Measurements from ENCODE around the gene TMEM156.

Gene TMEM156, protein sequence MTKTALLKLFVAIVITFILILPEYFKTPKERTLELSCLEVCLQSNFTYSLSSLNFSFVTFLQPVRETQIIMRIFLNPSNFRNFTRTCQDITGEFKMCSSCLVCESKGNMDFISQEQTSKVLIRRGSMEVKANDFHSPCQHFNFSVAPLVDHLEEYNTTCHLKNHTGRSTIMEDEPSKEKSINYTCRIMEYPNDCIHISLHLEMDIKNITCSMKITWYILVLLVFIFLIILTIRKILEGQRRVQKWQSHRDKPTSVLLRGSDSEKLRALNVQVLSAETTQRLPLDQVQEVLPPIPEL

DNA sequence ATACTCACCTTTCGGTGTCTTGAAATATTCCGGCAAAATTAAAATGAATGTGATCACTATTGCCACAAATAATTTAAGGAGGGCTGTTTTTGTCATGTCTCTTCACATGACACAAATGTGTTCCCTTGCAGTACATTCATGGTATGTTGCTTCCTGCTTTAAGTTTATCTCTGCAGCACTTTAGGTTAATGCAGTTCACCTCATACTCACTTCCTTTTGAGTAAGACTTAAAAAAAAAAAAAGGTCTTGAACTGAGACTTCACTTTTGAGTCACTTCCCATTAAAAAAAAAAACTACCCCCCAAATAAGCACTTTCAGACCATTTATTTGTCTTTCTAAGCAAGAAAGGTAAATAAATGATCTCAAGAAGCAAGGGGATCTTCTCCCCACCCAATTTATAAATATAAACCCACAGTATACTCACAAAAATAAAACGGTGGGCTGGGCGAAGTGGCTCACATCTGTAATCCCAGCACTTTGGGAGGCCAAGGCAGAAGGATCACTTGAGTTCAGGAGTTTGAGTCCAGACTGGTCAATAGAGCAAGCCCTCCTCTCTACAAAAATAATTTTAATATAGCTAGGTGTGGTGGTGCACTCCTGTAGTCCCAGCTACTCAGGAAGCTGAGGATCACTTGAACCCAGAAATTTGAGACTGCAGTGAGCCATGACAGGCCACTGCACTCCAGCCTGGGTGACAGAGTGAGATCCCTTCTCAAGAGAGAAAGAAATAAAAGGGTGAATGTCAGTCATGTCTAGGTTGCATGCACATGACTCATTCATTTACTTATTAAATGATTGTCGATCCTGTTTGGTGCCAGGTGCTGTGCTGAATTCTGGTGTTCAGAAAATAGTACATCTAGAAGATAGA is at the start of gene TMEM156:
Gene TMEM156 (minus strand): TSS at position 192 of the 868 bp plus-strand sequence. CDS start 96 bp downstream, at position 96.
- DNase-seq: no peak

DNA sequence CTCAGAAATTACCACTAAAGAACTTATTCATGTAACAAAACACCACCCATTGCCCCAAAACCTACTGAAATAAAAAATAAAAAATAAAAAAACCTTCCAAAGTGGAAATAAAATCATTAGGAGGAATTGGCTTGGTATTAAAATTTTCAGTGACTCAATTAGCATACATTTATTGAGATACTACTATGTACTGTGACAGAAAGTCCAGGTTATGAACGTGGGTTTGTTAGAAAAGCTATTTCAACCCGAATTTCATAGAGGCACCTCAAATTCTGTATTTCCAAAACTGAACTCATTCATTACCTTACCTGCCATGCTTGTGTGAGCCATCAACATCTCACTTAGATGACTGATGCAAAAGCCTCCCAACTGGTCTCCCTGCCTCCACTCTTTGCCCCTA is 46.6 kb upstream of the TMEM156 start:
- no peak for DNase-seq

DNA sequence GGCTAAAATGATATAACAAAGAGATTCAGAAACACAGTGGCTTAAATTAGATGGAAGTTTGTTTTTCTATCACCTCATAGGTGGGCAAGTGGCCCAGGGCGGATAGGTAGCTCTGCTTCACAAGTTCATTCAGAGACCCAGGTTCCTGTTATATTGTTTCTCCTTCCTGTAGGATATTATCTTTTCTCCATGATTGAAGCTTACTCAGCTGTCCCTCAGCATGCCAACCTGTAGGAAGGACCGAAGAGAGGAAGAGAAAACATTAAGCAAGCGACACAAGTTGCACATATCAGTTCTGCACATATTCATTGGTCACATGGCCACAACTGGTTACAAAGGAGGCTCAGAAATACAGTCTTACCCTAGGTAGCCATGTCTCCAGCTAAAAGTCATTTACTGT is 36.7 kb upstream of the TMEM156 start:
- no peak for DNase-seq

DNA sequence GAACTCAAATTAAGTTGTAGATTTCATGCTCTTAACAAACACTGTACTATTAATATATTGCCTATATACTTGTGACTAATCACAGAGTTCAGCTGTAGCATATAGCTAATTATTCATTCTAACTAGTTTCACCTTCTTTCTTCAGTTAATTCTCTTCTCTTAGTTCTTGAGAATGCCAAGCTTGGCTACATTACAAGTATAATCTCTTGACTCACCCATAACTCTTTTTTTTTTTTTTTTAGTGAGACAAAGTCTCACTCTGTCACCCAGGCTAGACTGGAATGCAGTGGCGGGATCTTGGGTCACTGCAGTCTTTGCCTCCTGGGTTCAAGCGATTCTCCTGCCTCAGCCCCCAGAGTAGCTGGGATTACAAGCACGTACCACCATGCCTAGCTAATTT is 35.2 kb upstream of the TMEM156 start:
- DNase-seq: no peak

DNA sequence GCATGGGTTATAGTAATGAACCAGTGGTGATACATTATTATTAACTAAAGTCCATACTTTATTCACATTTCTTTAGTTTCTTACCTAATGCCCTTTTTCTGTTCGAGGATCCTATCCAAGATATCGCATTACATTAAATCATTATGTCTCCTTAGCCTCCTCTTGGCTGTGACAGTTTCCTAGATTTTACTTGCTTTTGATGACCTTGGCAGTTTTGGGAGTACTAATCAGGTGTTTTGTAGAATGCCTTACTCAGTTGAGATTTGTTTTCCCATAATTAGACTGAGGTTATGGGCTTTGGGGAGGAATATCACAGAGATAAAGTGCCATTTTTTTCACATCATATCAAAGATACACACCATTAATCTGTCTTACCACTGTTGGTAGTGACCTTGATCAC is 34.8 kb upstream of the TMEM156 start:
- DNase-seq: no peak

DNA sequence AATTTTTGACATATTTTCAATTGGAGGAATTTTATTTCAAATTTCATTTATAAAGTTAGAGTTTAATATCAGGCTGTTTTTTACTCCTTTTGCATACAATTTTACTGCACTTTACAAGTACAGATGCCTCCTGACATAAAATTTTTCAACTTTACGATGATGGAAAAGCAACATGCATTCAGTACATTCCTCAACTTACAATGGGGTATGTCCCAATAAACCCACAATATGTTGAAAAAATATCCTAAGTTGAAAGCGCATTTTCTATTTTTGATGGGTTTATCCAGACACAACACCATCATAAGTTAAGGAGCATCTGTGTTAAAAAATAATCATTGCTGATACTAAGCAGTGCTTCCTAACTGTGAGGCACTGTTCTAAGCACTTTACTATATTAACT is 34.2 kb upstream of the TMEM156 start:
- no peak for DNase-seq

DNA sequence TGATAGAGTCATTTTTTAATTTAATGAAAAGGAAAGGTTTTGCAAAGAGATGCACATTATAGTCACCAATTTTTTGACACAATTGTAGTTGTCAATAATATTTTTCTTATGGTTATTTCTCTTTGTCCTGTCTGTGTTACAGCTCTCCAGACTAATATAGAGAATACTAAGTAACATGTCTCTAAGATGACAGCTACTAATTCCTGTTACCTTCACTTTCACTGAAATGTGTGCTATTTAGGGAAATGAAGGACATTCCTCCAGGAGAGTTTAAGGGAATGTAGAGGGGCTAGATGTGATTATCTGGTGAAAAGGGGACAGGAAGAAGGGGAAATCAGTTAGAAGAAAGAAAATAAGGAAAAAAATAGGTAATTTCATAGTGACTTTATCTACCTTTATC is 31.2 kb upstream of the TMEM156 start:
- no peak for DNase-seq

DNA sequence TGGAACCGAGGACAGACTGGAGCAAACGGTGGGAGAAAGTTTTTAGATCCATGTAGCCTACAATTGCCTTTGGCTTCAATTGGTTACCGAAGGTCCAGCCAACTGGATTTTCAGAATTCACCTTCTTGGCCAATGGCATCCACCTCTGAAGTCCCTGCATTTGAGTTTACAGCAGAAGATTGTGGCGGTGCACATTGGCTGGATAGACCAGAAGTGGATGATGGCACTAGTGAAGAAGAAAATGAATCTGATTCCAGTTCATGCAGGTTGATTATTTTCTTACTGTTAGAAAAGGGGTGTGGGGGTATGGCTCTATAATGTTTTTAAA is 30.5 kb upstream of the TMEM156 start:
- DNase-seq: peak in 1 of 2 experiments; percentile 24

DNA sequence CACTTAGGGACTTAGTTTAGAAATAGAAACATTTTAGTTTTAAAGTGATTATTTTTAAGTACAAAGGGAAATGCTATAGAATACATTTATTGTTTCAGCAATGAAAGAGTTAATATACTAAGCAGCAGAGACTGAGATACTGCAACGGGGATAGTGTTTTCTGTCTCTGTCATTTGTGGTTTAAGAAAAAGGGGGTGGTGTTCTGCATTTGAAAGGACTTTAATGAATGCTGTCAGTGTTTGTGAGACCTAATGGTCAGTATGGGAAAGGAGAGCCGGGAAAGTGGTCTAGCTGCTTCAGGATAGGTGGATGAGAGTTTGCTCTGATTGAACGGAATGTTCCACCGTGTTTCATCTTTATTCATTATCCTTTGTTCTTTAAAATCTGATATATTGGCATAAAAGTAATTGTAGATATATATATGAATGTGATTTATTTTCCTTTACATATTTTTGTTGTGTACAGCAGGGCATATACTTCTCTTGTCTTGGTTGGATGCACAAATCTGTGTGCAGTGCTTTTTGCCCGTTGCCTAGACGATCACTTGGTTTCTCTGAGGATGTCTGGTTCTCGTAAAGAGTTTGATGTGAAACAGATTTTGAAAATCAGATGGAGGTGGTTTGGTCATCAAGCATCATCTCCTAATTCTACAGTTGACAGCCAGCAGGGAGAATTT is 30.0 kb upstream of the TMEM156 start, which contains the start of gene KLHL5:
Gene KLHL5 (plus strand): TSS at position 139 of the 676 bp plus-strand sequence. CDS start 421 bp downstream, at position 560.
- peak in 1 of 2 experiments; percentile 49 for DNase-seq

DNA sequence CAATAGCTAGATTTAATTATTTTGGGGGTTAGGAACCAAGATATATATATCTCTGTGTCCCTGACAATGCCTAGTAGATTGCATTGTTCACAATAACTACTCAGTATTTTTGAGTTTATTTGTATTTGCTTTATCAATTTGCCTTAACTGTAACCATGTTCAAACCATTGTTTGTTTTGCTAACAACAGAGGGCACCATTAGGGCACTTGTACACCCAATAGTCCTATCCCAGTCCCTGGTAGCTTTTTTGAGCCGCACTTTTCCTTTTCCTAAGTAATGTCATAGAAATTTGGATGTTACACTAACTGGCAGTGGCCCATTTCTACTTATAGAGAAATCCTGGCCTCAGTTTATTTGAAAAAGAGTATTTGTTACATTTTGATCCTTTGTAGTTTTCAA is 29.2 kb upstream of the TMEM156 start:
- no peak for DNase-seq

DNA sequence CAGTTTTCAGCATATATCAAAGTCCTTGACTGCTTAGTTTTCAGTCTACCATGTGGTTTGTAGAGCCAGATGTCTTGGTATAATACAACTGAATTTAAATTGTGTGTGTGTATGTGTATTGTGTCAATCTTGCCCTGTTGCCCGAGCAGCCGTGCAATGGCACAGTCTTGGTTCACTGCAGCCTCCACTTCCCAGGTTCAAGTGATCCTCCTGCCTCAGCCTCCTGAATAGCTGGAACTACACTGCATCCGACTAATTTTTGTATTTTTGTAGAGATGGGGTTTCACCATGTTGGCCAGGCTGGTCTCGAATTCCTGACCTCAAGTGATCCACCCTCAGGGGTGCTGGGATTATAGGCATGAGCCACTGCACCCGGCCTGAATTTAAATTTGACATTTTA is 23.8 kb upstream of the TMEM156 start:
- DNase-seq: no peak

DNA sequence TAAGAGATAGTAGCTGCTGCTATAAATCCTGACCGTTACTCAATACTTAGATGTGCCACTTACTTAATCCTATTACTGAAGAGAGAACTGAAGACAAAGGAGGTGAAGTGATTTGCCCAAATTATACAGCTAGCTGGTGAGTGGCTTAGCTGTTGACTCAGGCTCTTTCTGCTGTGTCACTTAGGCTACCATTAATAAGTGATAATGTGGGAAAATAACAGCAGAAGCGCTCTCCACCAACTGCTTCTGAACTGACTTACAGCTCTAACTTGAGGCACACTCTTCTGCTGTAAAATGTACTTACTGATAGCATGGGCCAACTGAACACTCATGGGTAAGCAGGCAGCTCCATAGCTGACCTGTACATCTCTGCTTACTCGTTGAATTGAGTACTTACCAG is 22.3 kb upstream of the TMEM156 start:
- no peak for DNase-seq

DNA sequence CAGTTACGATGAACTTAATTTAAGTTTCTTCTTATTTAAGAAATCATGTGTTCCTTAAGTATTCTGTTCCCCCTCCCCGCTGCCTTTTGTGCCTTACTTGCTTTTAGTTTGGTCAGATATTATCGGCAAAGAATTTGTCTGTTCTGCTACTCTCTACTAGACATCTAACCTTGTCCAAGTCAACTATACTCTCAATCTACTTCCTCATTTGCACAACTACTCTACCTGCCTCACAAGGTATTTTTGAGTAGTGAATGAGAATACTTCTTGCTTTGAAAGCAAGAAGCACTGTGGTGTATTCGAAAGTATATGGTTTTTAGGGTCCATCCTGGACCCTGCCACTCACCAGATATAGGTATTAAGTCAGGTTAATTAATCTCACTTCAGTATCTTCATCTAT is 21.8 kb upstream of the TMEM156 start:
- no peak for DNase-seq

DNA sequence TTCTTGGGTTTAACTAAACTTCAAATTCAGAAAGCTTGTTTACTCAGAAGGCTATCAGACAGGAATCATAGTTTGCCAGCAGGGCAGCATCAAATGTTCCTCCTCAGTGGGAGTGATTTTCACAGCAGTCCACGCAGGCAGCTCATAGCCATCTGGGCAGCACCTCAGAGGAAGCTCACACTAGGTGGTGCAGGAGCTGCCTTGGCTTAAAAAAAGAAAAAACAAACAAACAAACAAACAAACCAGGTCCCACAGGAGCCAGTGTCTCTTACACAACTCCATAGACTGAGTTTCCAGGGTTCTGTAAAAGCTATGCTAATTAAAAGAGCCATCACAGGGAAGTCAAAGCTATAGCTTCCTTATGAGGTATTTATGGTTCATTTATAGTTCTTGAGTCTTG is 19.3 kb upstream of the TMEM156 start:
- DNase-seq: peak in 1 of 2 experiments; percentile 38

DNA sequence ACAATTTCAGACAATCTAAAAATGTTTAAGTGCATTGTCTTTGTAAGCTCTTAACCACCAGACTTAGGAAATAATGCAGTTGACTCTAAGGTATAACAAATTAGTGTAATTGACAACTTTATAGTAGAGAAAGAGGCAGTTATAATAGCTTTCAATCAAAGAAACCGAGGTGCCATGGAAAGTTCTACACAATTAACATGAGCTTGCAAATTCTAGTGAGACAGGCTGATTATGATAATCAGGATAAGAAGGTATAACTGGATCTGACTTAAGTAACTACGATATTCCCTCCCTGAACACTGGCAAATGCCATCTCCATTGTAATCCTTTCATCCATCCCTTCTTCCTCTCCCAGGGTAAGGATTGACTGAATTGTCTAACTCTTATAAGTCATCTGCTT is 18.4 kb upstream of the TMEM156 start:
- no peak for DNase-seq

DNA sequence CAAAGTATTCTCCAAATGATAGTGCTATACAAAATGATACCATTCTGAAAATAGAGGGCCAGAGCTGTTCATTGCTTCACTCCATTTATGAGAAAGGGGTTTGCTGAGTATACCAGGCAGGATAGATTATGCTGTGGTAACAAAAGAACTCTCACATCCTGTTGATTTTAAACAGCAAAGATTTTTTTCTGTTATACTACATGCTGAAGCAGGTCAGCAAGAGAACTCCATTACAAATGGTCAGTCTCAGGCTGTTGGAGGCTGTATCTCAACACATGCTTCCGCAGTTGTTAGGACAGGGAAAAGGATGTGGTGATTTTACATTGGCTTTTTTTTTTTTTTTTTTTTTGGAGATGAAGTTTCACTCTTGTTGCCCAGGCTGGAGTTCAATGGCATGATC is 16.1 kb upstream of the TMEM156 start:
- DNase-seq: no peak

DNA sequence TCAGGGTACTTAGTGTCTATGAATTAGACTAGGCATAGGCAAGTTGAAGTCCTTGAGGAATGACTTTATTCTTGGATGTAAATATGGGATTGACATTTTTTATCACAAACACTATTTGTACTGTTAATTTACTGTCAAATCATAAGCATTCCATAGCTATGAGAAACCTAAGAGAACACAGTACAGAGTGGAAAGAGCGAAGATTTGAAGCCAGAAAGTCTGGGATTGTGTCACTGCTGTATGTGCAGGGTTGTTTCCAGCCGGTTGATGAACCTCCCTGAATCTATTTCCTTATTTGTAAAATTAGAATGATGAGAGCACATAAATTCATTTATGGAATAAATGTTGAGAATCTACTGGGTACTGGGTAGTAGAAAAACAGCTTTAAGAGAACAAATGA is 15.5 kb upstream of the TMEM156 start:
- no peak for DNase-seq

DNA sequence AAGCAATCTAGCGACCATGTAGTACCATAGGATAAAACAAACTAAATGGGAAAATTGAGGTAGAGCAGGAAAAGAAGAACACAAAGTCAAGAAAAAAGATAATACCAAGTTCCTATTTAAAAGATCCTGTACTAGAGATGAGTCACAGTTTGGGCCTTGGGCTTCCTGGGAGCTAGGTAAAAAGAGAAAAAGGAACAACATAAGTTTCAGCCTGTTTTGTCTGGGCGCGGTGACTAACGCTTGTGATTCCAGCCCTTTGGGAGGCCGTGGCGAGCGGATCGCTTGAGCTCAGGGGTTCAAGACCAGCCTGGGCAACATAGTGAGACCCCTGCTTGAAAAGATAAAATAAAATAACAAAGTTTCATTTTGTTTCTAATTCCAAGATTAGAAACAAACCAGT is 14.0 kb upstream of the TMEM156 start:
- no peak for DNase-seq

DNA sequence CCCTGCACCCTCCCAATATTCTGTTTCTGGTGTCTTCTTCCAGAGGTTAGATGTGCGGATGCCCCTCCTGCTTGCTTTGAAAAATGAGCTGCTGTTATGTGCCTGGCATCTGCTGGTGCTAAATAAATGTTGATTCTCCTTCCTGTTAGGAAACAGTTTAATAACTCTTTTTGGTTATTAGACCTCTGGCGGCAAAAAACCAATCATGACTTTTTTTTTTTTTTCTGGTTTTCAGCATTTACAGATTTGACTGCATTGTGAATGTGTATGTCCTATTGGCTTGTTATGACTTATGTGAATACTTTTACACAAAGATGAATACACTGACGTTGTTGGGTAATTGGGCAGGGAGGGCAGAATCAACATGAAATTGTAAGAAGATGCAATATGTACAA is 13.6 kb upstream of the TMEM156 start:
- no peak for DNase-seq

DNA sequence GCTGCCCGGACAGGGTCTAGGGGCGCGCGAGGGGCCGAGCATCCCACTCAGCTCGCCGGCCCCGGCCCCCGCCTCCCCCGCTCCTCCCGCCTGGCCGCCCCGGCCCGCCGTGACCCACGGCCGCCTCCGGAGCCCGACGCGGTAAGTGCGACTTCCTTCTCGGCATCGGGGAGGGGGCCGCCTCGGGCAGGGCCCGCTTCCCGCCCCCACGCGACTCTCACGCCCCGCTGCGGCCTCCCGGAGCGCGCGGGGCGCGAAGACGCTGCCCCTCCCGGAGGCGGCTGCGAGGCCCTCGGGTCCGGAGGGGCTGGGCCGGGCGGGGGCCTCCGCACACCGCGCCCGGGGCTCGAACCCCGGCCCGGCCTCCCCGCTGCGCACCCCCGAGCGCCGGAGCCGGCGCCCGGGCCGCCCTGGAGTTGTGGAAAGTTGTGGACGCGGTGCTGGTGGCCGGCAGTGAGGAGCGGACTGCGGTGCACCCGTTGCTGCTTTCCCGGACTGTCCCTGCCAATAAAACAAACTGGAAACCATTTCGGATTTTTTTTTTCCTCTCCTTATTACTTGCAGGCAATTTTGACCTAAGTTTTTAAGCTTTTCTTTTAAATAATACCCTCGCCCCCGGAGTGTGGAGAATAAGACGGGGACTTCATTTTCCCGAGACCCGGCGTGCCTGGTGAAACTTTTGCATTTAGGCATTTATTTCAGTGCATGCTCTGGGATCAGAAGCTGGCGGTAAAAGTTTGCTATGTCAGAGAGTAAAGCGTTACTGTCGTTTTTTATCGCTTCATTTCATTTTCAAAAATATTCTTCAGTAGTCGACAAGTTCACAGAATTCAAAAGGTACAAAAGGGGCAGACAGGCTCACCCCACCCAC is 13.0 kb upstream of the TMEM156 start:
- no peak for DNase-seq

DNA sequence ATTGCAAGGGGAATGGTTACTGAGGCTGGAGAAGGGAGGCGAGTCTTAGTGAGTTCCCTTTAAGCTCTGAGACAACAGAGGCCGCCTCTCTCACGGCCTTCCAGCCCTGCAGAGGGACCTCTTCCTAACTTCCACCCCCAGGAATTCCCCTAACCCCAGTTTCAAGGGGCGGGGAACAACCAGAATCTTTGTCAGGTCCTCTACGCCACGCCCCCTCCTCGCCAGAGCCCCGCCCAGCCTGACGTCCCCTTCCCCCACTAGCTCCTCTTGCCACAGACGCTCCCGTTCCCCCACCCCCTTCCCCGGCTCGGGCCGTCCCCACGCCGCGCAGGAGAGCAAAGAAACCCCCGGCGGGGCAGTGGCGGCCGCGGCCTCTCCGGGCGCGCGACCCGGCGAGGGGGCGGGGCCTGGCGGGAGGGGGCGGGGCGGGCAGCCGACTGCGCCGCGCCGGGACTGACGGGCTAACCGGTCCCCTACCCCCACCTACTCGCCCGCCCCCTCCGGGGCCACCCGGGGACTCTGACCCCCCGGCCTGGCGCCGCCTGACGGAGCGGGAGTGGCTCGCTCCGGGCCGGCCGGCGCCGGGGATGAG is 12.3 kb upstream of the TMEM156 start:
- DNase-seq: peak in 1 of 2 experiments; percentile 23

DNA sequence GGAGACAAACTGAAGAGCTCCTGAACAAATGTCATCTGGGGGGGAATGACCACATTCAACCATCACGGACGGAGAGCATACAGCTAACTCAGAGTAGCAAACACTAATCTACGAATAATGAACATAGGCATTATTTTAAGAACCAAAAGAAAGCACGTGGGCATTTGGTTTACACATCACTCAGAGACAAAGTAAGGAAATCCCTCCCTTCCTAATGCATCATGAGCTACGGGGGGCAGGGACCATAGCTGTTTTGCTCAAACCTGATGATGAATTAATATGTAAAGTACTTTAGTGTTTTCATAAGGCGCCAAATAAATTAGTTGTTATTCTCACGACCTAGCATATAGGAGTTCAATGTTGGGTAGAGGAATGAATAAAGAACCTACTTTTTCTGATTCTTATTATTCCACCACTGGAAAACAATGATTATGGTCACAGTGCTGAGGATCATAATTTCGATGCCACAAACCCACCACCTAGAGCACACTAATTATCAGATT is 11.7 kb upstream of the TMEM156 start:
- DNase-seq: no peak
